ENCODE results near the gene LRP1-AS. TPM values are rescaled to one million over a fixed set of nuclear protein-coding genes. Genes with fewer than 3 reads are reported as not detected.
A peak's percentile ranks its signal among the peaks of the same experiment; 100 is the strongest.

Gene LRP1-AS
- total RNA-seq, 1 donor from 2014 or later: 1.0 TPM

DNA sequence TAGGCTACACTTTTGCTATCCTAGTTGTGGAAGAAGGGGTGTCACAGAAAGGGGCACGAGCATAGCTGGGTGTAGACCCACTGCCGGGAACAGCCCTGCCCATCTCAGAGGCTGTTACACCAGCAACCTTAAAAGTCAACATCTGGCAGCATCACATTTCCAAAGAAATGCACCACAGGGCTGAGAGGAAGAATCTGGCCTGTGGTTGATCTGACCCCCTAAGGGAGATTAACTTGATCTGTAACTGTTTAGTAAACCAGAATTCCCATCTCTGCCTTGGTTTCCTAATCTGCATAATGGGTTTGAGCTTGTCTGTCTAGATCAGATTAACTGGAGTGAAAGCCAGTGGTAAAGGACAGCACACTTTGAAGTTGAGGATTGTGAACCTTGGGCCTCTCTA is 1.3 kb downstream of the LRP1-AS start:
- Histone ChIP-seq H3K9ac (ENCODE audit: low read depth in 1 of 3, low read length in 3 of 3) (no peak overlapping the region), H3K4me1 (ENCODE audit: control insufficient read depth in 3 of 3, insufficient read depth in 3 of 3, low read length in 3 of 3) (peaks cover 56 to 75% (median 68%) of the 10 kb centered on the region in 3 donors), H3K27ac (ENCODE audit: low read depth, low read length) (peak overlapping the region; percentile 15), H3K9me3 (ENCODE audit: control insufficient read depth in 3 of 3, low read length in 3 of 3) (no peaks in the 10 kb centered on the region), H3K27me3 (ENCODE audit: control insufficient read depth in 3 of 3, insufficient read depth in 3 of 3, low read length in 3 of 3) (peaks cover 0 to 2% (median 0%) of the 10 kb centered on the region in 3 donors), H3K4me3 (ENCODE audit: low read length in 3 of 3) (no peak overlapping the region), H3K36me3 (ENCODE audit: control insufficient read depth in 3 of 3, insufficient read depth in 3 of 3, low read length in 3 of 3) (peaks cover 17 to 26% (median 21%) of the 10 kb centered on the region in 3 donors)

DNA sequence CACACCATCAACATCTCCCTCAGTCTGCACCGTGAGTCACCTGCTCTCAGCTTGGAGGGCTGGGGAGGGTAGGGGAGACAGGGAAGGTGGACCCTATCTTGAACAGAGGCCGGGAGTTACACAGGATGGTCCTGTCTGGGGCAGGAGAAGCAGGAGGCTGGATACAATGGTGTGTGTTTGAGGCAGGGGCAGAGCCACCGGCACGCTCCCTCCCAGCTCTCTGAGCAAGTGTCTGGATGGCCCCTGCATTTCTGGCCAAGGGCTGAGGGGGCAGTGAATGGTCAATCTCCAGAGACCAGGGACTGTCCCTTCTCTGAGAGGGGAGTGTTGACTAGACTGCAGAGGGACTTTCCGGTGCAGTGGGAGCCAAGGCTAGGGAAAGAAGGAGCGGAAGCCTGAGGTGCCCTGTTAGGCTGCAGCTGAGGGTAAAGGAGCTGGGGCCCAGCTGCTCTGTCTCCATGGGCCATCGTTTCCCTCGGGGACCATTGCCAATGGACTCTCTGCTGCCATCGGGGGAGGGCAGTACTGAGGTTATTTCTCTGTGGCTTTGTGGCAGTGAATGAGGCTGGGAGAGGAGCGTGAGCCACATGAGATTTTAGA is 1.9 kb downstream of the LRP1-AS start:
- Histone ChIP-seq H3K36me3 (ENCODE audit: control insufficient read depth in 3 of 3, insufficient read depth in 3 of 3, low read length in 3 of 3) (peaks cover 17 to 27% (median 20%) of the 10 kb centered on the region in 3 donors), H3K9ac (ENCODE audit: low read depth in 1 of 3, low read length in 3 of 3) (peak overlapping the region in 1 of 3 donors; percentile 16)

DNA sequence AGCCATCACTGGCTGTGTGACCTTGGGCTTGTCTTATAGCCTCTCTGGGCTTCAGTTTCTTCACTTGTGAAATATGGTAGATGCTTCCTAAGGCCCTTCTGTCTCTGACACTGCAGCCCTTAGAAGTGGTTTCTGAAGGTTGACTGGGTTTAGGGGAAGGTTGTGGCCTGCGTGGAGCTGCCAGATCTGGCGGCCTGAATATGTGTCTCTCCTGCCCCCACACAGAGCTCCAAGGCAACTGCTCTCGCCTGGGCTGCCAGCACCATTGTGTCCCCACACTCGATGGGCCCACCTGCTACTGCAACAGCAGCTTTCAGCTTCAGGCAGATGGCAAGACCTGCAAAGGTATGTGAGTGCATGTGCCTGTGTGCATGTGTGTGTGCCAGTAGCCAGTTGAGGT is 4.0 kb downstream of the LRP1-AS start:
- no peak overlapping the region for H3K27ac ChIP-seq (ENCODE audit: low read depth, low read length)
- peaks cover 17 to 27% (median 25%) of the 10 kb centered on the region in 3 donors for H3K36me3 ChIP-seq (ENCODE audit: control insufficient read depth in 3 of 3, insufficient read depth in 3 of 3, low read length in 3 of 3)
- peaks cover 40 to 66% (median 55%) of the 10 kb centered on the region in 3 donors for H3K4me1 ChIP-seq (ENCODE audit: control insufficient read depth in 3 of 3, insufficient read depth in 3 of 3, low read length in 3 of 3)
- no peaks in the 10 kb centered on the region for H3K27me3 ChIP-seq (ENCODE audit: control insufficient read depth in 3 of 3, insufficient read depth in 3 of 3, low read length in 3 of 3)
- no peak overlapping the region for H3K4me3 ChIP-seq (ENCODE audit: low read length in 3 of 3)
- no peaks in the 10 kb centered on the region for H3K9me3 ChIP-seq (ENCODE audit: control insufficient read depth in 3 of 3, low read length in 3 of 3)
- H3K9ac ChIP-seq (ENCODE audit: low read depth in 1 of 3, low read length in 3 of 3): no peak overlapping the region

More for the DNA sequence above, 1.9 kb downstream of the LRP1-AS start:
- peaks cover 51 to 72% (median 63%) of the 10 kb centered on the region in 3 donors for H3K4me1 ChIP-seq (ENCODE audit: control insufficient read depth in 3 of 3, insufficient read depth in 3 of 3, low read length in 3 of 3)
- no peaks in the 10 kb centered on the region for H3K9me3 ChIP-seq (ENCODE audit: control insufficient read depth in 3 of 3, low read length in 3 of 3)
- peaks cover 0 to 2% (median 0%) of the 10 kb centered on the region in 3 donors for H3K27me3 ChIP-seq (ENCODE audit: control insufficient read depth in 3 of 3, insufficient read depth in 3 of 3, low read length in 3 of 3)
- no peak overlapping the region for H3K4me3 ChIP-seq (ENCODE audit: low read length in 3 of 3)
- peak overlapping the region; percentile 15 for H3K27ac ChIP-seq (ENCODE audit: low read depth, low read length)

DNA sequence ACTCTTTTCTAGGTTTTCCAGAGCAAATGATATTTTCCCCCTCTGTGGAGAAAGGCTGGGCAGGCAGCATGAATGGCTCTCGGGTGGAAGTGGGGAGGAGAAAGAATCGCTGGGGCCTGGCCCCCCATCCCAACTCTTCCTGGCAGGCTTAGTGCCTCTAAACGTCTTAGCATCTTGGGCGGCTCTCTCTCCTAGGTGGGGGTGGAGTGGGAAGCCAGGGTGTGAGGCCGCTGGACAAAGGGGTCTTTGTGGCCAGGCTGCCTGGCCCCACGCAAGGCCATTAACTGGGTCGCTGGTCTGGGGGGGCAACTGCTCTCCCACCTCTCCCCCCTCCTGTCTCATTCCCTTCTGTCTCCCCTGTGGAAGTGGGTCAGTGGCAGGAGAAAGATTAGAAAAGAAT is 4.7 kb downstream of the LRP1-AS start:
- peaks cover 38 to 67% (median 56%) of the 10 kb centered on the region in 3 donors for H3K4me1 ChIP-seq (ENCODE audit: control insufficient read depth in 3 of 3, insufficient read depth in 3 of 3, low read length in 3 of 3)
- peaks cover 17 to 27% (median 25%) of the 10 kb centered on the region in 3 donors for H3K36me3 ChIP-seq (ENCODE audit: control insufficient read depth in 3 of 3, insufficient read depth in 3 of 3, low read length in 3 of 3)
- no peak overlapping the region for H3K27ac ChIP-seq (ENCODE audit: low read depth, low read length)
- H3K4me3 ChIP-seq (ENCODE audit: low read length in 3 of 3): no peak overlapping the region
- H3K27me3 ChIP-seq (ENCODE audit: control insufficient read depth in 3 of 3, insufficient read depth in 3 of 3, low read length in 3 of 3): no peaks in the 10 kb centered on the region
- H3K9me3 ChIP-seq (ENCODE audit: control insufficient read depth in 3 of 3, low read length in 3 of 3): no peaks in the 10 kb centered on the region
- H3K9ac ChIP-seq (ENCODE audit: low read depth in 1 of 3, low read length in 3 of 3): no peak overlapping the region

DNA sequence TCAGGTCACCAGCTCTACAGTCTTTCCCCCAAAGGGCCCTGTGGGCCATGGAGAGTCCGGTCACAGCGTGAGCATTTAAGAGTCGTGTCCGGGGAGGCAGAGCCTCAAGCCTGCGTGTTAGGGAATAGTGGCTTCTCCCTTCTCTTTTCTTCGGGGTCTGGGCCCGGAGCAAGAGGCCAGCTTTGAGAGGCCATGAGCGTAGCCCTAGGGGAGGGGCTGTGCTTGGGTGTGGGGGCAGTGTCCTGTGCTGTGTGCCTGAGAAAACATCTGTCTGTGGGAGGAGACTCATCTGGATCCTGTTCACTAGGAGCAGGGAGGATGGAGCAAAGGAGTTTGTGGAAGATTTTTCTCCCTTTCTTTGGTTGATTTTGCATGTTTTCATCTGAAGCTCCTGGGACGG is 5.3 kb downstream of the LRP1-AS start:
- no peak overlapping the region for H3K27ac ChIP-seq (ENCODE audit: low read depth, low read length)
- no peak overlapping the region for H3K9ac ChIP-seq (ENCODE audit: low read depth in 1 of 3, low read length in 3 of 3)
- H3K27me3 ChIP-seq (ENCODE audit: control insufficient read depth in 3 of 3, insufficient read depth in 3 of 3, low read length in 3 of 3): no peaks in the 10 kb centered on the region

DNA sequence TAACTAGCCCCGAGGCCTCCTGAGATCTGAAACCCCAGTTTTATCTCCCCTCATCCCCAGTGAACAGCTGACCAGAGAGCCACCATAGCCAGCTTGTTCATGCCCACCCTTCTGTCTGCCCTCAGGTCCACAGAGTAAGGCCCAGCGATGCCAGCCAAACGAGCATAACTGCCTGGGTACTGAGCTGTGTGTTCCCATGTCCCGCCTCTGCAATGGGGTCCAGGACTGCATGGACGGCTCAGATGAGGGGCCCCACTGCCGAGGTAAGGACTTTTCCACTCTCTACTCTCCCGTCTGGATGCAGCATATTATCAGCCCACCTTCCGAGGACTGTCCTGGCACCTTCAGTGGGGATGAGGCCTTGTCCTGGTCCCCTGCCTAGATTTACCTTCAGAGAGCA is 6.2 kb downstream of the LRP1-AS start:
- H3K9me3 ChIP-seq (ENCODE audit: control insufficient read depth in 3 of 3, low read length in 3 of 3): no peaks in the 10 kb centered on the region
- H3K4me3 ChIP-seq (ENCODE audit: low read length in 3 of 3): no peak overlapping the region
- H3K27ac ChIP-seq (ENCODE audit: low read depth, low read length): no peak overlapping the region
- H3K4me1 ChIP-seq (ENCODE audit: control insufficient read depth in 3 of 3, insufficient read depth in 3 of 3, low read length in 3 of 3): peaks cover 29 to 60% (median 52%) of the 10 kb centered on the region in 3 donors
- peaks cover 17 to 27% (median 23%) of the 10 kb centered on the region in 3 donors for H3K36me3 ChIP-seq (ENCODE audit: control insufficient read depth in 3 of 3, insufficient read depth in 3 of 3, low read length in 3 of 3)
- H3K27me3 ChIP-seq (ENCODE audit: control insufficient read depth in 3 of 3, insufficient read depth in 3 of 3, low read length in 3 of 3): no peaks in the 10 kb centered on the region
- no peak overlapping the region for H3K9ac ChIP-seq (ENCODE audit: low read depth in 1 of 3, low read length in 3 of 3)

More for the DNA sequence above, 5.3 kb downstream of the LRP1-AS start:
- Histone ChIP-seq H3K36me3 (ENCODE audit: control insufficient read depth in 3 of 3, insufficient read depth in 3 of 3, low read length in 3 of 3) (peaks cover 17 to 27% (median 25%) of the 10 kb centered on the region in 3 donors), H3K4me3 (ENCODE audit: low read length in 3 of 3) (no peak overlapping the region), H3K4me1 (ENCODE audit: control insufficient read depth in 3 of 3, insufficient read depth in 3 of 3, low read length in 3 of 3) (peaks cover 34 to 63% (median 54%) of the 10 kb centered on the region in 3 donors), H3K9me3 (ENCODE audit: control insufficient read depth in 3 of 3, low read length in 3 of 3) (no peaks in the 10 kb centered on the region)

DNA sequence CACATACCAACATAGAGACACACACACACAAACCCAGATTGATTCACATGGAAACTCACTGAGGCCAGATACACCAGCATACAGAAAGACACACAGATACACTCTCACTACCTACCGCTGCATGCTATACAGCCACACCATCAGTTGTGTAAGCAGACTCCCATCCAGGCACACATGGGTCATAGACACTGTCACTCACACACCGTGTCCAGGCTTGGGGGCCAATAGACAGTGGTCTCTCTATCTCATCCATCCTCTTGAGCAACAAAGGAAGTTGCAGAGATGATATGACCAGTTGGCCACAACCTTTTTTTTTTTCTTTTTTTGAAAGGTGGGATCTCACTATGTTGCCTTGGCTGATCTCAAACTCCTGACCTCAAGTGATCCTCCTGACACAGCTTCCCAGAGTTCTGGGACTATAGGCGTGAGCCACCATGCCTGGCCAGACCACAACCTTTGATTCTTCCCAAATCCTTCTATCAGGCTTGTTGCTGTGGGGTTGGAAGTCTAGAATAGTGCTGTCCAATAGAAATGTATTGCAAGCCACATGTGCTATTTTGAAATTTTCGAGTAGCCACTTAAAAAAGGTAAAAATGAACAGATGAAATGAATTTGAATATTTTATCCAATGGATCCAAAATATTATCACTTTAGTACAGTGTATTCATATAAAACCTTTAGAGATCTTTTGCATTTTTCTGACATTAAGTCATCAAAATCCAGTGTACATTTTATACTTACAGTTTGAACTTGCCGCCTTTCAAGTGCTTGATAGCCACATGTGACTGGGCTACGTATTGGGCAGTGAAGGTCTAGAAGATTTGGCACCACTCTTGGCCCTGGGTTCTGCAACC is 7.4 kb downstream of the LRP1-AS start:
- H3K9ac ChIP-seq (ENCODE audit: low read depth in 1 of 3, low read length in 3 of 3): no peak overlapping the region
- H3K4me3 ChIP-seq (ENCODE audit: low read length in 3 of 3): no peak overlapping the region
- peaks cover 27 to 53% (median 45%) of the 10 kb centered on the region in 3 donors for H3K4me1 ChIP-seq (ENCODE audit: control insufficient read depth in 3 of 3, insufficient read depth in 3 of 3, low read length in 3 of 3)
- peak overlapping the region; percentile 58 for H3K27ac ChIP-seq (ENCODE audit: low read depth, low read length)
- peaks cover 10 to 21% (median 18%) of the 10 kb centered on the region in 3 donors for H3K36me3 ChIP-seq (ENCODE audit: control insufficient read depth in 3 of 3, insufficient read depth in 3 of 3, low read length in 3 of 3)
- no peaks in the 10 kb centered on the region for H3K9me3 ChIP-seq (ENCODE audit: control insufficient read depth in 3 of 3, low read length in 3 of 3)
- H3K27me3 ChIP-seq (ENCODE audit: control insufficient read depth in 3 of 3, insufficient read depth in 3 of 3, low read length in 3 of 3): peaks cover 0 to 5% (median 0%) of the 10 kb centered on the region in 3 donors

DNA sequence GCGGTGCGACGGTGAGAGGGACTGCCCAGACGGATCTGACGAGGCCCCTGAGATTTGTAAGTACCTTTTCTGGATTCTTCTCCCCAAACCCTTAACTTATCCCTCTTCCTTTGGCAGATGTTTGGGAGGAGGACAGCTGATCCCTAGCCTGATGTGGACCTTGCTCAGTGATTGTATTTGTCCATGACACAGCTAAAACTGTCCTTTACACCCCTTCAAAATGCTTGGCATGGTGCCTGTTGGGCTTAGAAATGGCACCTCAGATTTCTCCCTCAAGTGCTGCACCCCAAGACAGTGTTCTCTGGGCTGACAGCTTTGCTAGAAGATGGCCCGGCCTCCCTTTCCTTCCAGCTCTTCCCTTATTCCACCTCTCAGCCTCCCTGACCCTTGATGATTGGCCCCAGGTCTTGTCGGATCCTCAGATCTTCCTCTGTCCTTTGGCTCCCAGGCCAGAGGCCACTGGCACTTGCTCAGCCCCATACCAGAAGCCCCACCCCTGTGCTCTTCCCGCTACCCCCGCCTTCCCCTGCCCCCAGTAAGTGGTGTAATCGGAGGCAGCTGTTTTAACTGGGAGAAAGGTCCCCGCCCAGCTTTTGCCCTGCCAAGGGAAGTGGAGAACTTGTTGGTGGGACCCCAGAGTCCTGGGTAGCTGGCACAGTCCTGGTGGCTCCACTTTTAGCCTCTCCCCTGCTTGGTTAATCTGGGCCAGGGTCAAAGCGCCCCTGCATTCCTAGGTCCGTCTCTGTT is 8.7 kb downstream of the LRP1-AS start:
- Histone ChIP-seq H3K4me3 (ENCODE audit: low read length in 3 of 3) (no peak overlapping the region), H3K36me3 (ENCODE audit: control insufficient read depth in 3 of 3, insufficient read depth in 3 of 3, low read length in 3 of 3) (peaks cover 4 to 14% (median 13%) of the 10 kb centered on the region in 3 donors), H3K27ac (ENCODE audit: low read depth, low read length) (peak overlapping the region; percentile 58), H3K4me1 (ENCODE audit: control insufficient read depth in 3 of 3, insufficient read depth in 3 of 3, low read length in 3 of 3) (peaks cover 32 to 55% (median 45%) of the 10 kb centered on the region in 3 donors), H3K27me3 (ENCODE audit: control insufficient read depth in 3 of 3, insufficient read depth in 3 of 3, low read length in 3 of 3) (peaks cover 0 to 6% (median 0%) of the 10 kb centered on the region in 3 donors), H3K9ac (ENCODE audit: low read depth in 1 of 3, low read length in 3 of 3) (peak overlapping the region in 1 of 3 donors; percentile 57), H3K9me3 (ENCODE audit: control insufficient read depth in 3 of 3, low read length in 3 of 3) (no peaks in the 10 kb centered on the region)

DNA sequence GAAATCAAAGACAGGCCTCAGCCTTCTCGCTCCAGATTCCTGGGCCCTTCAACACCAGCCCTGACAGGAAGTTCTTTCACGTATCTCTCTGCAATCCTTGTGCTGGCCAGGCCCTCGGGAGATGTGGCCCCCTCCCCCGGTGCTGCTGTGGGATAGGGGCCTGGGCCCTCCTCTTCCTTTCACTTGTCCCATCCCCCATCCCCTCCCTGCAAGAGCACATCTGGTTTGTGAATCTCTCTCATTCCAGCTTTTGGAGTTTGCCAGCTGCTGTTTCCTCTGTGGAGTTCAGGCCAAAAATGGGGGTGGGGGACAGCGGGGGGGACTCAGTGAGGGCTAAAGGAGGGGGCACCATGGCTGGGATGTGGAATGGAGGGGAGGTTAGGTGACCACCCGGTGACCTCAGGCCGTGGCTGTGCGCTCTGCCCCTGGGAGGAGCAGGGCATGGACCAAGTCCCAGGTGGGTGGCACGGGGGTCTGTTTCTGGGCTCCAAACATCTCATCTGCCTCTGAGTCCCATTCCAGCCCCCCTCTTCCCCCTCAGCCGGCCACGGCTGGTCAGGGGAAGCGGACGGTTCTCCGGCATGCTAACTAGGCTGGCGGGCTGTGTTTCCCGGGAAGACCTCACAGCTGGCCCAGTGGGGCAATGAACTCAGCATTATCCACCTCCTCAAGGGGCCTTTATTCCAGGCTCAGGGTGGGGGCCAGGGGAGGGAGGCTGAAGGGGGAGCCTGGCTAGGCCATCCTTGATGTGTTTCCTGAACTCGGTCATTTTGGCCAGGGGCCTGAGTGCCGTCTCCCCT is 11.7 kb downstream of the LRP1-AS start:
- Histone ChIP-seq H3K27me3 (ENCODE audit: control insufficient read depth in 3 of 3, insufficient read depth in 3 of 3, low read length in 3 of 3) (peaks cover 0 to 6% (median 0%) of the 10 kb centered on the region in 3 donors), H3K27ac (ENCODE audit: low read depth, low read length) (peak overlapping the region; percentile 76), H3K4me1 (ENCODE audit: control insufficient read depth in 3 of 3, insufficient read depth in 3 of 3, low read length in 3 of 3) (peaks cover 40 to 60% (median 55%) of the 10 kb centered on the region in 3 donors), H3K9ac (ENCODE audit: low read depth in 1 of 3, low read length in 3 of 3) (peak overlapping the region in 1 of 3 donors; percentile 16), H3K9me3 (ENCODE audit: control insufficient read depth in 3 of 3, low read length in 3 of 3) (no peaks in the 10 kb centered on the region), H3K36me3 (ENCODE audit: control insufficient read depth in 3 of 3, insufficient read depth in 3 of 3, low read length in 3 of 3) (peaks cover 0 to 6% (median 0%) of the 10 kb centered on the region in 3 donors), H3K4me3 (ENCODE audit: low read length in 3 of 3) (no peak overlapping the region)
